Ascending aorta (tissue), 2 donors: Measurements from ENCODE around the gene ZMYND8. TPM values are rescaled to one million over a fixed set of nuclear protein-coding genes. Genes with fewer than 3 reads are reported as not detected.

Experiments used
- DNase-seq, 2 donors: peaks; one replicate each; pipeline ENCODE4 v3.0.0-alpha.2; 2019; ENCODE audit warnings: low spot score in 2 of 2
- H3K27ac ChIP-seq, 2 donors: fragments of 200-600 bp; sonication (generic); one replicate each; pipeline ENCODE4 v1.5.1; 2016 to 2017; ENCODE audit warnings: mild to moderate bottlenecking in 1 of 2
- H3K27me3 ChIP-seq: fragments of 200-600 bp; sonication (generic); one replicate; pipeline ENCODE4 v1.5.1; 2017
- H3K36me3 ChIP-seq, 2 donors: fragments of 200-600 bp; sonication (generic); one replicate each; pipeline ENCODE4 v1.5.1; 2016
- H3K4me1 ChIP-seq, 2 donors: fragments of 200-600 bp; sonication (generic); one replicate each; pipeline ENCODE4 v1.5.1; 2016 to 2017; ENCODE audit warnings: mild to moderate bottlenecking in 1 of 2
- H3K4me3 ChIP-seq, 2 donors: fragments of 200-600 bp; sonication (generic); one replicate each; pipeline ENCODE4 v1.5.1; 2016 to 2017; ENCODE audit warnings: mild to moderate bottlenecking in 1 of 2
- H3K9me3 ChIP-seq, 2 donors: fragments of 200-600 bp; sonication (generic); one replicate each; pipeline ENCODE4 v1.5.1; 2016
- CTCF ChIP-seq, 3 experiments: fragments of 200-600 bp in 2 of 3; fragments of 450-650 bp in 1 of 3; sonication (generic) in 2 of 3; IDR thresholded peaks; one replicate each; pipeline ENCODE4 v1.5.1; 2016 to 2019; ENCODE audit warnings: antibody characterized with exemption in 3 of 3, mild to moderate bottlenecking in 1 of 3, moderate library complexity in 1 of 3
- intact Hi-C: fragments of 100-400 bp; cut with DNase I; formaldehyde crosslinking; loops from one replicate; pipeline ENCODE4 v1.15.1; 2023
- total RNA-seq: library from RNA; depleted of rRNA; stranded (reverse); fragments of >200 nt; gene quantifications from one replicate; pipeline ENCODE4 v1.1.0, GENCODE V29; 2016

ZMYND8 gene
- total RNA-seq, 1 donor from 2014 or later = 23.2 TPM

DNA sequence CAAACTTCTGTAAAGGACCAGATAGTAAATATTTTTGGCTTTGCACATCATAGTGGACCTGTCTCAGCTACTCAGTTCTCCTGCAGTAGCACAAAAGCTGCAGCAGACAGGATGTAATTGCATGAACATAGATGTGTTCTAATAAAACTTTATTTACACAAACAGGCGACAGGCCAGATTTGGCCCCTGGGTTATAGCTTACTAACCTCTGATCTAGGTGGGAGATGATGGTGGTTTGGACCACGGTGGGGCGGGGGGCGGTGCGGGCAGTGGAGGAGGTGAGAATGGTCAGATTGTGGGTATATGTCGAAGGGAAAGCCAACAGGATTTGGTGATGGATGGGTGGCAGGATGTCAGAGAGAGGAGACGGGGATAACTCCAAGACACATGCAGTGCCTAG, 196.3 kb downstream of the ZMYND8 start:
- no peak for TF ChIP-seq CTCF (IDR thresholded peaks at IDR 0.05)
- Histone ChIP-seq H3K4me1 (no peaks in the 10 kb centered on the region), H3K27me3 (no peaks in the 10 kb centered on the region), H3K4me3 (no peak overlapping the region), H3K36me3 (no peaks in the 10 kb centered on the region), H3K9me3 (no peaks in the 10 kb centered on the region), H3K27ac (no peak overlapping the region)
- no peak for DNase-seq
- intact Hi-C loops = no loop called here

Other genes with a start within 250 kb of the ZMYND8 start
- gene NCOA3, start 145.2 kb upstream of the ZMYND8 start, total RNA-seq = 26.3 TPM